ENCODE measurements around the gene PPP2R1A.

The PPP2R1A gene

GRCh38 chr19:52221031-52221430, 31.2 kb downstream of the PPP2R1A start:
- Mint-ChIP-seq H3K36me3 (peaks cover 82% of the 10 kb centered on the region), H3K9me3 (no peaks in the 10 kb centered on the region), H3K4me1 (peaks cover 14% of the 10 kb centered on the region), H3K27me3 (no peaks in the 10 kb centered on the region), H3K4me3 (no peak overlapping the region), H3K27ac (peak overlapping the region; percentile 11)
- no peak for ATAC-seq

GRCh38 chr19:52221831-52222375, 32.1 kb downstream of the PPP2R1A start:
- Mint-ChIP-seq H3K9me3 (no peaks in the 10 kb centered on the region), H3K4me1 (peaks cover 14% of the 10 kb centered on the region), H3K4me3 (no peak overlapping the region), H3K27ac (peak overlapping the region; percentile 11), H3K36me3 (peaks cover 85% of the 10 kb centered on the region), H3K27me3 (no peaks in the 10 kb centered on the region)
- ATAC-seq = no peak

DNA sequence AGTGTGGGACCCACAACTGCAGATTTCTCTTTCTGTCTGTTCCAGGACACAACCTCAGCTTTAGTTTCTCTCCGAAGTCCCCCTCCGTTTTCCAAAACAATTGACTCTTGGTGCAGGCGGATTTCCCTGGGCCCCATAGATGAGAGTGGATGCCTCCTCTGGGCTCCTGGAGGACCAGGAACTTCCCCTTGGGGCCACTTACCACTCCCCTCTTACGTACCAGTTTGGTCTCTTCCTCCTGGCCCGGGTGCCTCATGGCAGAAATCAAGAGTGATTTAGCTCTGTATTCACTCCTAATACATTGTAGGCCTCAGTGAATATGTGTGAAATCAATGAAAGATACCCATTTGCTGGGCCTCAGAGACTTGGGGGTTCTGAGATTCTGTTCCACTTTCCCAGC, 34.4 kb downstream of the PPP2R1A start:
- no peak for ATAC-seq
- no peaks in the 10 kb centered on the region for H3K9me3 Mint-ChIP-seq
- peaks cover 14% of the 10 kb centered on the region for H3K4me1 Mint-ChIP-seq
- H3K36me3 Mint-ChIP-seq = peaks cover 83% of the 10 kb centered on the region
- no peak overlapping the region for H3K27ac Mint-ChIP-seq
- no peaks in the 10 kb centered on the region for H3K27me3 Mint-ChIP-seq
- no peak overlapping the region for H3K4me3 Mint-ChIP-seq

GRCh38 chr19:52226652-52227051, 36.8 kb downstream of the PPP2R1A start:
- Mint-ChIP-seq H3K4me1 (peaks cover 11% of the 10 kb centered on the region), H3K36me3 (peaks cover 61% of the 10 kb centered on the region), H3K4me3 (no peak overlapping the region)

GRCh38 chr19:52227196-52227940, 37.5 kb downstream of the PPP2R1A start:
- no peak overlapping the region for H3K4me3 Mint-ChIP-seq
- H3K27me3 Mint-ChIP-seq = no peaks in the 10 kb centered on the region
- peaks cover 59% of the 10 kb centered on the region for H3K36me3 Mint-ChIP-seq
- no peaks in the 10 kb centered on the region for H3K9me3 Mint-ChIP-seq
- H3K4me1 Mint-ChIP-seq = peaks cover 11% of the 10 kb centered on the region
- peak overlapping the region; percentile 38 for H3K27ac Mint-ChIP-seq
- ATAC-seq = no peak

More at GRCh38 chr19:52226652-52227051, 36.8 kb downstream of the PPP2R1A start:
- Mint-ChIP-seq H3K27ac (peak overlapping the region; percentile 38), H3K27me3 (no peaks in the 10 kb centered on the region), H3K9me3 (no peaks in the 10 kb centered on the region)
- no peak for ATAC-seq

GRCh38 chr19:52227980-52228379, 38.1 kb downstream of the PPP2R1A start:
- ATAC-seq = no peak
- Mint-ChIP-seq H3K36me3 (peaks cover 55% of the 10 kb centered on the region), H3K27me3 (no peaks in the 10 kb centered on the region), H3K9me3 (no peaks in the 10 kb centered on the region), H3K27ac (peak overlapping the region; percentile 10), H3K4me3 (no peak overlapping the region), H3K4me1 (peaks cover 11% of the 10 kb centered on the region)

DNA sequence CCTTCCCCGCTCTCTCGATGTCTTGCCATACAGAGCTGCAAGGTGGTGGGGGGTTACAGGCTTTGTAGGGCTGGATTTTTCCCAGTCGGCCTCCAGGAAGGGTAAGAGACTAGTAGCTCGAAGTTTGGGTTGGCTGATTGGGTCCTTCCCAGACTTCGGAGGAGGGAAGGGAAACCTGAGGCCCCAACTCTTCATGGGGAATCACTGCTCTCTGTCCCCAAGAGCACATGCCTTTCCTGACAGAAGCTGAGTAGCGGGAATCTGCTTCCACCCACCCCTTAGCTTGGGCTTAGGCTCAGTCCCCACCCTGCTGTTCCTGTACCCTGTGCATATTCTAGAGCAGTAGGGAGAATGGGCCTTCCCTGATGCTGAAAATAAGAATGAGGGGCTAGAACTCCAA, 39.7 kb downstream of the PPP2R1A start:
- ATAC-seq = no peak
- H3K4me3 Mint-ChIP-seq = no peak overlapping the region
- H3K27me3 Mint-ChIP-seq = no peaks in the 10 kb centered on the region
- peaks cover 6% of the 10 kb centered on the region for H3K4me1 Mint-ChIP-seq
- H3K36me3 Mint-ChIP-seq = peaks cover 40% of the 10 kb centered on the region
- H3K27ac Mint-ChIP-seq = no peak overlapping the region
- H3K9me3 Mint-ChIP-seq = no peaks in the 10 kb centered on the region

DNA sequence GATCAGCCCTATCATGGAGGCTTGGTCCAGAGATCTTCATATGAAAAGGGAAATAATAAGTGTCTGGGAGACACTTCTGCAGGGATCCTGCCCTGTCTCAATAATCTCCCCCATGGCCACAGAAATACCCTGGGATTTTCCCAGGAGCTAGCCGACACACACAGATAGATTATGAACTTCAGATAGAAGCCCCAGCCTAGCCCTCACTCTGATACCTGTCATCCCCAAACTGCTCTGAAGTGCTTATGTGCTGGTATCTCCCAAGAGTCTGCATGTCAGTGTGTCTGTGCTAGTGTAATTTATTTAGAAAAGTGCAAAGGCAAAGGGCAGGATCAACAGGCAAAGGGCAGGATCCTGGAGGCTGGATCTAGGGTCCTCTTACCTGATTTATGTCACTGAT, 40.8 kb downstream of the PPP2R1A start:
- no peak for ATAC-seq
- H3K4me1 Mint-ChIP-seq = peaks cover 6% of the 10 kb centered on the region
- no peaks in the 10 kb centered on the region for H3K27me3 Mint-ChIP-seq
- no peak overlapping the region for H3K27ac Mint-ChIP-seq
- H3K4me3 Mint-ChIP-seq = no peak overlapping the region
- no peaks in the 10 kb centered on the region for H3K9me3 Mint-ChIP-seq
- peaks cover 32% of the 10 kb centered on the region for H3K36me3 Mint-ChIP-seq

DNA sequence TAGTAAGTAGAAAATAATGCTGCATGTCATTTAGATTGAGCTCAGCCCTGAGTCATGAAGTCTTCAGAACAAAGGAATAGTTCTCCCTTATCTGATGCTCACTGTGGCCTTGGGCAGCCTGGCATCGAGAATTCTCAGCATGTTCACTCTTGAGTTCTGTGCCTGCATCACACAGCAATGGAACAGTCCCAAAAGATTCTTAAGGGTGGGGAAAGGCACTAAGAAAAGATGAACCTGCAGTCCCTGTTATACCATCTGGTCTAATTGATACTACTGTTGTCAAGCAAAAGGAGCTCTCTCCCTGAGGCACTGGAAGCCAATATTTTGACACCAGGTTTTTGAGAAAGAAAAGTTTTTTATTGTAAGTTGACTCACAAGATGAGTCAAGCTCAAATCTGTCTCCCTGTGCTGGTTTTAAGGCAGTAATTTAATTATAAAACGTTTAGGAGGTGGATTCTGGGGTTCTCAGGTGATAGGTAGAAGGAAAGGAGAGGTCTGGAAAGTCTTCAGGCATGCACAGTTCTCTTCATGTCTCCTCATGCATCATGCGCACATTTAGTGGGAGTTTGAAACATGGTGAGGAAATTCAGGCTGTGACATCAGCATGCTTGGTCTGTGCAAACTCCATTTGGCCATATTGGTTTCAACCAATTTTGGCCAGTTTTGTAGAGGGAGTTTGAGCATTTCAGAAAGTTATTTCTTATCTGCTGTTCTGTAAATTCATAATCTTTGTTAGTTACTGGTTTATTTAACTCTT, 41.5 kb downstream of the PPP2R1A start:
- Mint-ChIP-seq H3K27ac (no peak overlapping the region), H3K9me3 (no peaks in the 10 kb centered on the region), H3K4me3 (no peak overlapping the region), H3K4me1 (peaks cover 6% of the 10 kb centered on the region), H3K27me3 (no peaks in the 10 kb centered on the region), H3K36me3 (peaks cover 25% of the 10 kb centered on the region)
- no peak for ATAC-seq

- no peak for ATAC-seq
- Mint-ChIP-seq H3K4me3 (no peak overlapping the region), H3K4me1 (peaks cover 6% of the 10 kb centered on the region), H3K27me3 (peaks cover 5% of the 10 kb centered on the region), H3K36me3 (no peaks in the 10 kb centered on the region), H3K27ac (peak overlapping the region; percentile 1), H3K9me3 (no peaks in the 10 kb centered on the region)
Measured at GRCh38 chr19:52234406-52234805, 44.6 kb downstream of the PPP2R1A start.

GRCh38 chr19:52237197-52237596, 47.3 kb downstream of the PPP2R1A start:
- Mint-ChIP-seq H3K27ac (no peak overlapping the region), H3K36me3 (no peaks in the 10 kb centered on the region), H3K4me3 (no peak overlapping the region), H3K4me1 (no peaks in the 10 kb centered on the region), H3K9me3 (no peaks in the 10 kb centered on the region), H3K27me3 (peaks cover 8% of the 10 kb centered on the region)
- no peak for ATAC-seq

- no peak for ATAC-seq
- Mint-ChIP-seq H3K27me3 (peaks cover 8% of the 10 kb centered on the region), H3K27ac (no peak overlapping the region), H3K4me1 (no peaks in the 10 kb centered on the region), H3K9me3 (no peaks in the 10 kb centered on the region), H3K4me3 (no peak overlapping the region), H3K36me3 (no peaks in the 10 kb centered on the region)
Measured at GRCh38 chr19:52237771-52238400, 48.0 kb downstream of the PPP2R1A start.

GRCh38 chr19:52244021-52244420, 54.2 kb downstream of the PPP2R1A start:
- Mint-ChIP-seq H3K27ac (no peak overlapping the region), H3K36me3 (no peaks in the 10 kb centered on the region), H3K4me1 (no peaks in the 10 kb centered on the region), H3K4me3 (no peak overlapping the region), H3K9me3 (no peaks in the 10 kb centered on the region), H3K27me3 (peaks cover 15% of the 10 kb centered on the region)
- no peak for ATAC-seq

GRCh38 chr19:52248241-52248640, 58.4 kb downstream of the PPP2R1A start:
- no peak overlapping the region for H3K4me3 Mint-ChIP-seq
- H3K36me3 Mint-ChIP-seq = no peaks in the 10 kb centered on the region
- no peaks in the 10 kb centered on the region for H3K4me1 Mint-ChIP-seq
- no peak overlapping the region for H3K27ac Mint-ChIP-seq
- ATAC-seq = peak; percentile 59
- no peaks in the 10 kb centered on the region for H3K9me3 Mint-ChIP-seq
- H3K27me3 Mint-ChIP-seq = peaks cover 7% of the 10 kb centered on the region

- no peak for ATAC-seq
- H3K36me3 Mint-ChIP-seq = no peaks in the 10 kb centered on the region
- no peak overlapping the region for H3K27ac Mint-ChIP-seq
- no peak overlapping the region for H3K4me3 Mint-ChIP-seq
- H3K4me1 Mint-ChIP-seq = no peaks in the 10 kb centered on the region
- peaks cover 9% of the 10 kb centered on the region for H3K9me3 Mint-ChIP-seq
- H3K27me3 Mint-ChIP-seq = no peaks in the 10 kb centered on the region
Measured at GRCh38 chr19:52258426-52258825, 68.6 kb downstream of the PPP2R1A start.
